Activated B cell treated with CpG ODN at 0.5 μM for 24 hours (primary cell): ENCODE measurements around the gene PDIA5. TPM values are rescaled to one million over a fixed set of nuclear protein-coding genes. Genes with fewer than 3 reads are reported as not detected.

Experiments used
- ATAC-seq: fragments of 200-7000 bp; cut with Tn5 transposase; one replicate; pipeline ENCODE4 v1.10.0; 2021; ENCODE audit warnings: low read depth, mild to moderate bottlenecking, moderate library complexity
- CTCF ChIA-PET: fragments of 350-600 bp; sonication (Branson Sonifier 250); formaldehyde crosslinking; loops from one replicate; lab custom pipeline; 2021; ENCODE audit warnings: antibody characterized with exemption; lab: Charles Lee
- POLR2A ChIA-PET: fragments of 350-600 bp; sonication (Branson Sonifier 250); formaldehyde crosslinking; loops from one replicate; lab custom pipeline; 2021; ENCODE audit warnings: antibody characterized with exemption; lab: Charles Lee
- DNase-seq: peaks from one replicate; pipeline ENCODE4 v3.0.0; 2022
- H3K27ac Mint-ChIP-seq: one replicate; pipeline ENCODE4 v1.8.0; 2020; ENCODE audit warnings: mixed read lengths
- H3K27me3 Mint-ChIP-seq: one replicate; pipeline ENCODE4 v1.8.0; 2021; ENCODE audit warnings: mixed read lengths
- H3K36me3 Mint-ChIP-seq: one replicate; pipeline ENCODE4 v1.8.0; 2021; ENCODE audit warnings: low read depth, mixed read lengths
- H3K4me1 Mint-ChIP-seq: one replicate; pipeline ENCODE4 v1.8.0; 2021; ENCODE audit warnings: mixed read lengths
- H3K4me3 Mint-ChIP-seq: one replicate; pipeline ENCODE4 v1.8.0; 2020; ENCODE audit warnings: mild to moderate bottlenecking, mixed read lengths
- H3K9me3 Mint-ChIP-seq: one replicate; pipeline ENCODE4 v1.8.0; 2020; ENCODE audit warnings: mixed read lengths
- intact Hi-C: fragments of 100-400 bp; cut with micrococcal nuclease; formaldehyde crosslinking; loops from one replicate; pipeline ENCODE4 v1.15.1; 2024
- total RNA-seq: library from RNA; stranded (reverse); gene quantifications from 2 replicates; pipeline ENCODE4 v1.2.3, GENCODE V29; 2022
- TF ChIP-seq, protein P1 (sequence below): fragments of 200-600 bp; IDR thresholded peaks from one replicate; pipeline ENCODE4 v1.8.0; 2022; ENCODE audit warnings: antibody characterized with exemption, mild to moderate bottlenecking

Gene PDIA5
- total RNA-seq, 1 donor from 2014 or later, result 8.5 TPM

DNA sequence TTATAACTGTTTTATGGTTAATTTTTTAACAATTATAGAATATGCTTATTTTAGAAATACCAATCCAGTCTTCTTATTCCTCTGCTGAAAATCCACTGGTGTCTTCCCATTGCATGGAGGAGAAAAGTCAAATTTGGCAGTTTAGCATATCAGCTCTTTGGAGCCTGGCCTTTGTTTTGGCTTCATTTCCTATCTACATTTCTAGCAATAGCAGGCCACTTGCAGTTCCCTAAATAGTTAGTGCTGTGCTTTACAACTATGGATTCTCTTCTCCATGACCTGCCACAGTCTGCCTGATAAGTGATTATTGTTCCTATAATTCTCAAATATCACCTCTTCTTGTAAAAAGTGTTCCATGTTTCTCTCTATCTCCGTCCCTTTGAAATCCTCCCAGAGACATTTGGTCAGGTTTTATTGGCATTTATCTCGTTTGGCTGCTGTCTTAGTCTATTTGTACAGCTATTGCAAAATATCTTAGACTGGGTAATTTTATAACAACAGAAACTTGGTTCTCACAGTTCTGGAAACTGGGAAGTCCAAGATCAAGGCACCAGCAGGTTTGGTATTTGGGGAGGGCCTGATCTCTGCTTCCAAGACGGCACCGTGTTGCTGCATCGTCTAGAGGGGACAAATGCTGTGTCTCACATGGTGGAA is 126.8 kb downstream of the PDIA5 start:
- ATAC-seq (no peak), DNase-seq (no peak)
- Mint-ChIP-seq H3K27me3 (peaks cover 1% of the 10 kb centered on the region), H3K36me3 (no peaks in the 10 kb centered on the region), H3K4me3 (no peak overlapping the region), H3K9me3 (peaks cover 3% of the 10 kb centered on the region), H3K27ac (no peak overlapping the region), H3K4me1 (no peaks in the 10 kb centered on the region)
- ChIA-PET POLR2A (no interaction called here), CTCF (no interaction called here)
- intact Hi-C loops, result no loop called here
- TF ChIP-seq, protein P1, sequence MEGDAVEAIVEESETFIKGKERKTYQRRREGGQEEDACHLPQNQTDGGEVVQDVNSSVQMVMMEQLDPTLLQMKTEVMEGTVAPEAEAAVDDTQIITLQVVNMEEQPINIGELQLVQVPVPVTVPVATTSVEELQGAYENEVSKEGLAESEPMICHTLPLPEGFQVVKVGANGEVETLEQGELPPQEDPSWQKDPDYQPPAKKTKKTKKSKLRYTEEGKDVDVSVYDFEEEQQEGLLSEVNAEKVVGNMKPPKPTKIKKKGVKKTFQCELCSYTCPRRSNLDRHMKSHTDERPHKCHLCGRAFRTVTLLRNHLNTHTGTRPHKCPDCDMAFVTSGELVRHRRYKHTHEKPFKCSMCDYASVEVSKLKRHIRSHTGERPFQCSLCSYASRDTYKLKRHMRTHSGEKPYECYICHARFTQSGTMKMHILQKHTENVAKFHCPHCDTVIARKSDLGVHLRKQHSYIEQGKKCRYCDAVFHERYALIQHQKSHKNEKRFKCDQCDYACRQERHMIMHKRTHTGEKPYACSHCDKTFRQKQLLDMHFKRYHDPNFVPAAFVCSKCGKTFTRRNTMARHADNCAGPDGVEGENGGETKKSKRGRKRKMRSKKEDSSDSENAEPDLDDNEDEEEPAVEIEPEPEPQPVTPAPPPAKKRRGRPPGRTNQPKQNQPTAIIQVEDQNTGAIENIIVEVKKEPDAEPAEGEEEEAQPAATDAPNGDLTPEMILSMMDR, result no peak

DNA sequence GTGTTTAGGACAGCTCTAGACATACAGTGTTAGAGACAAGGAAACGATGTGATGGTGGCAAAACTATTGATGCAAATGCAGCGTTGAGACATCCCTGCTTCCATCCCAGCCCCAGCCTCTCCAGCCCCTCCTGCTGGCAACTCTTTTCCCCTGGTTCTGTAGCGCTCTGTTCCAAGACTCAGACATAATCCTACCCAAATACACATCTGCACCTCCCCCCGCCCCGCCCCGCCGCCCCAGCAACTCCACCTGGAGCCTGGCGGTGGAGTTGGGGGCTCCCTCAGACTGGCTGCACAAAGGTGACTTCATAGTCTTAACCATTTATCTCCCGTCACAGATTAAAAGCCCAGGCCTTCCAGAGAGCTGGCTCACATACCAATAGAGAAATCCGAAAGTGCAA is 127.7 kb downstream of the PDIA5 start:
- TF ChIP-seq, protein P1, result no peak

DNA sequence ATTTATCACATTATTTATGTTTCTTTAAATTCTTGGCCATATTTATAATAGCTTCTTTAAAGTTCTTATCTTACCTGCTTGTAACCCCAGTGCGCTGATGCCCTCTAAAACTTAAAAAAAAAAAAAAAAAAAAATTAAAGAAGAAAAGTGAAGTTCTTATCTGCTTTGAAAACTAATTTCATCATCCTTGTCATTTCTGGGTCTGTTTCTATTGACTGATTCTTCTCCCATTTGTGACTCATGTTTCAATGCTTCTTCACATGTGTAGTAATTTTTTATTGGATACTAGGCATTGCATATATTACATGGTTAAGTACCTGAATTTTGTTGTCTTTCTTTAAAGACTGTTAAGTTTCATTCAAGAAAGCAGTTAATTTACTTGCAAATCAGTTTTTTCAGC is 131.5 kb downstream of the PDIA5 start:
- intact Hi-C loops, result no loop called here
- Mint-ChIP-seq H3K27ac (no peak overlapping the region), H3K9me3 (peaks cover 3% of the 10 kb centered on the region), H3K4me1 (peaks cover 16% of the 10 kb centered on the region), H3K27me3 (peaks cover 1% of the 10 kb centered on the region), H3K36me3 (peaks cover 8% of the 10 kb centered on the region), H3K4me3 (no peak overlapping the region)
- CTCF ChIA-PET, result no interaction called here
- TF ChIP-seq, protein P1, result no peak
- DNase-seq (no peak), ATAC-seq (no peak)
- POLR2A ChIA-PET, result interaction anchor here (0.6 to 0.7 kb wide), 2 partner anchors 498 to 812 kb away, joined by 3 read pairs; no protein-coding TSS in a partner anchor

More for the DNA sequence above, 127.7 kb downstream of the PDIA5 start:
- H3K27me3 Mint-ChIP-seq, result peaks cover 1% of the 10 kb centered on the region
- POLR2A ChIA-PET, result no interaction called here
- intact Hi-C loops, result no loop called here
- H3K4me3 Mint-ChIP-seq, result no peak overlapping the region
- DNase-seq (no peak), ATAC-seq (no peak)
- no peak overlapping the region for H3K27ac Mint-ChIP-seq
- H3K36me3 Mint-ChIP-seq, result no peaks in the 10 kb centered on the region
- no peaks in the 10 kb centered on the region for H3K4me1 Mint-ChIP-seq
- H3K9me3 Mint-ChIP-seq, result peaks cover 3% of the 10 kb centered on the region
- CTCF ChIA-PET, result no interaction called here

- H3K4me3 Mint-ChIP-seq, result peak overlapping the region; percentile 96
- H3K9me3 Mint-ChIP-seq, result peaks cover 3% of the 10 kb centered on the region
- H3K27me3 Mint-ChIP-seq, result peaks cover 1% of the 10 kb centered on the region
- peaks cover 8% of the 10 kb centered on the region for H3K36me3 Mint-ChIP-seq
- H3K4me1 Mint-ChIP-seq, result peaks cover 16% of the 10 kb centered on the region
- DNase-seq (no peak), ATAC-seq (no peak)
- ChIA-PET POLR2A (interaction anchor here (0.9 to 1.8 kb wide), 8 partner anchors 10 to 1655 kb away, joined by 3 to 5 read pairs (median 4); partner anchors contain the start of genes FAM162A, HCLS1, HSPBAP1 and POLQ), CTCF (no interaction called here)
- intact Hi-C loops, result loop anchor here (1.0 to 5.0 kb wide), 10 partner anchors 89 to 1655 kb away; partner anchors contain the start of genes DTX3L, GOLGB1, HACD2 and HCLS1
- H3K27ac Mint-ChIP-seq, result peak overlapping the region; percentile 97
- TF ChIP-seq, protein P1, result no peak
Observed at GRCh38 chr3:123201223-123201556, 134.4 kb downstream of the PDIA5 start.
